Measurements from ENCODE around the gene RLIM. TPM values are rescaled to one million over a fixed set of nuclear protein-coding genes. Genes with fewer than 3 reads are reported as not detected.

The RLIM gene
- total and polyA plus RNA-seq, 2 of the 8 experiments (the other 6 are each of a cell fraction or from before 2014, with no cell fraction given): 6.3 to 34.6 TPM

- TF ChIP-seq HDAC2 (IDR thresholded peaks at IDR 0.05; ENCODE audit: borderline replicate concordance in 1 of 2, low read depth in 2 of 2, low read length in 2 of 2): no peak
- no peak for TF ChIP-seq KDM1A (IDR thresholded peaks at IDR 0.05; ENCODE audit: borderline replicate concordance, low read length)
- no peak for TF ChIP-seq JUND (IDR thresholded peaks at IDR 0.05; ENCODE audit: low read length)
- no peak for TF ChIP-seq SIN3A (conservative IDR thresholded peaks at IDR 0.05 in 1 of 2, IDR thresholded peaks at IDR 0.05 in 1 of 2; ENCODE audit: low read depth in 1 of 2, low read length in 2 of 2)
- no peak for TF ChIP-seq EGR1 (IDR thresholded peaks at IDR 0.05; ENCODE audit: borderline replicate concordance, low read depth, low read length)
- no peak for TF ChIP-seq ZNF274 (IDR thresholded peaks at IDR 0.05; ENCODE audit: borderline replicate concordance, extremely low read depth, low read length)
- TF ChIP-seq E2F6 (IDR thresholded peaks at IDR 0.05): no peak
Observed at GRCh38 chrX:74593593-74593992, 20.8 kb downstream of the RLIM start (continued).

Measured in H1 (cell line).